H1 (cell line): ENCODE results near the gene ARHGAP18. TPM values are rescaled to one million over a fixed set of nuclear protein-coding genes. Genes with fewer than 3 reads are reported as not detected.

Source experiments
- CTCF ChIA-PET: fragments of 300-600 bp; sonication (Branson Sonifier 250); formaldehyde crosslinking; loops from one replicate; lab custom pipeline; 2021; ENCODE audit not compliant: partially characterized antibody; lab: Charles Lee
- POLR2A ChIA-PET: fragments of 300-600 bp; sonication (Branson Sonifier 250); formaldehyde crosslinking; loops from one replicate; lab custom pipeline; 2021; ENCODE audit warnings: inconsistent platforms; ENCODE audit not compliant: partially characterized antibody; lab: Charles Lee
- DNase-seq, 2 experiments: peaks; one replicate each; pipeline versions ENCODE4 v3.0.0 to v3.0.0-alpha.2; 2010 to 2022; ENCODE audit warnings: low spot score in 2 of 2, low read depth in 1 of 2, mixed read lengths in 1 of 2
- FAIRE-seq: peaks from 2 replicates; lab custom pipeline; 2011; peaks lifted over from hg19 to GRCh38; lab: Jason Lieb, UNC
- H2AFZ ChIP-seq: 2 replicates; pipeline ENCODE4 v1.8.1; 2012; ENCODE audit warnings: low read length, inconsistent platforms
- H2AK5ac ChIP-seq: 2 replicates; pipeline ENCODE4 v1.6.1; 2013; ENCODE audit warnings: low read depth, low read length
- H2BK120ac ChIP-seq: replicated peaks from 2 replicates; pipeline ENCODE3; 2013; ENCODE audit warnings: low read depth, low read length, inconsistent platforms
- H2BK12ac ChIP-seq: 2 replicates; pipeline ENCODE4 v1.6.1; 2013; ENCODE audit warnings: low read depth, low read length
- H2BK15ac ChIP-seq: 2 replicates; pipeline ENCODE4 v1.6.1; 2013; ENCODE audit warnings: low read length
- H2BK20ac ChIP-seq: 2 replicates; pipeline ENCODE4 v1.6.1; 2013; ENCODE audit warnings: low read length
- H2BK5ac ChIP-seq: 2 replicates; pipeline ENCODE4 v1.6.1; 2013; ENCODE audit warnings: low read depth, low read length
- H3K14ac ChIP-seq: 2 replicates; pipeline ENCODE4 v1.6.1; 2013; ENCODE audit warnings: inconsistent platforms; ENCODE audit not compliant: insufficient read length
- H3K18ac ChIP-seq: 2 replicates; pipeline ENCODE4 v1.6.1; 2013; ENCODE audit warnings: low read length; ENCODE audit errors: extremely low read depth
- H3K23ac ChIP-seq: 2 replicates; pipeline ENCODE4 v1.6.1; 2013; ENCODE audit warnings: inconsistent platforms; ENCODE audit not compliant: insufficient read length
- H3K23me2 ChIP-seq: 2 replicates; pipeline ENCODE4 v1.6.1; 2013; ENCODE audit warnings: low read depth, low read length
- H3K27ac ChIP-seq: 2 replicates; pipeline ENCODE4 v1.6.1; 2011; ENCODE audit warnings: low read depth, low read length, inconsistent platforms
- H3K27me3 ChIP-seq, 4 experiments: replicated peaks in 1 of 4; 1 replicate in 1 of 4; 2 replicates in 3 of 4; pipeline versions ENCODE4 v1.6.1 to v1.8.1; 2011 to 2013; ENCODE audit warnings: low read length in 3 of 4, mild to moderate bottlenecking in 3 of 4, inconsistent platforms in 2 of 4, mixed read lengths in 2 of 4, moderate library complexity in 1 of 4; ENCODE audit not compliant: control insufficient read depth in 3 of 4, insufficient read depth in 3 of 4; ENCODE audit errors: extremely low read depth in 1 of 4
- H3K36me3 ChIP-seq, 4 experiments: 2 replicates each; pipeline versions ENCODE4 v1.6.1 to v1.8.1; 2011 to 2013; ENCODE audit warnings: mild to moderate bottlenecking in 4 of 4, low read length in 3 of 4, moderate library complexity in 2 of 4, control low read depth in 1 of 4, inconsistent platforms in 1 of 4; ENCODE audit not compliant: insufficient read depth in 4 of 4, control insufficient read depth in 2 of 4
- H3K4ac ChIP-seq: replicated peaks from 2 replicates; pipeline ENCODE3; 2013; ENCODE audit warnings: low read length, low read depth, mixed read lengths, inconsistent platforms; ENCODE audit not compliant: insufficient read length
- H3K4me1 ChIP-seq, 4 experiments: replicated peaks in 1 of 4; 1 replicate in 1 of 4; 2 replicates in 3 of 4; pipeline versions ENCODE4 v1.6.1 to v1.8.1; 2011 to 2013; ENCODE audit warnings: low read length in 3 of 4, inconsistent platforms in 2 of 4, mixed read lengths in 1 of 4; ENCODE audit not compliant: insufficient read depth in 4 of 4, control insufficient read depth in 3 of 4
- H3K4me2 ChIP-seq, 2 experiments: 2 replicates each; pipeline versions ENCODE4 v1.6.1 to v1.8.1; 2011 to 2013; ENCODE audit warnings: low read depth in 2 of 2, low read length in 2 of 2, control low read depth in 1 of 2, inconsistent platforms in 1 of 2, mild to moderate bottlenecking in 1 of 2; ENCODE audit not compliant: insufficient read depth in 1 of 2
- H3K4me3 ChIP-seq, 4 experiments: fragments of 200-600, 300-600 bp in 1 of 4; sonication (generic), shearing (Covaris generic), sonication (Bioruptor Twin) in 1 of 4; 2 replicates each; pipeline versions ENCODE4 v1.5.1 to v1.8.1; 2011 to 2016; ENCODE audit warnings: low read length in 4 of 4, low read depth in 3 of 4, control low read depth in 2 of 4, inconsistent platforms in 2 of 4, mild to moderate bottlenecking in 2 of 4, mixed read lengths in 1 of 4, moderate library complexity in 1 of 4; ENCODE audit not compliant: insufficient read depth in 2 of 4; ENCODE audit errors: extremely low read depth in 1 of 4
- H3K56ac ChIP-seq: replicated peaks from 2 replicates; pipeline ENCODE3; 2013; ENCODE audit warnings: low read depth, mild to moderate bottlenecking, mixed read lengths, low read length, inconsistent platforms; ENCODE audit not compliant: insufficient read length
- H3K79me1 ChIP-seq: 2 replicates; pipeline ENCODE4 v1.6.1; 2013; ENCODE audit warnings: low read depth, low read length, control low read depth
- H3K79me2 ChIP-seq, 2 experiments: 2 replicates each; pipeline versions ENCODE4 v1.6.1 to v1.8.1; 2012 to 2013; ENCODE audit warnings: low read length in 2 of 2, mild to moderate bottlenecking in 2 of 2, inconsistent platforms in 1 of 2; ENCODE audit not compliant: insufficient read depth in 2 of 2, control insufficient read depth in 1 of 2
- H3K9ac ChIP-seq, 4 experiments: replicated peaks in 1 of 4; 1 replicate in 1 of 4; 2 replicates in 3 of 4; pipeline versions ENCODE4 v1.6.1 to v1.8.1; 2011 to 2013; ENCODE audit warnings: low read depth in 3 of 4, low read length in 3 of 4, control low read depth in 2 of 4, mild to moderate bottlenecking in 2 of 4, moderate library complexity in 2 of 4, inconsistent platforms in 1 of 4; ENCODE audit errors: extremely low read depth in 1 of 4
- H3K9me3 ChIP-seq, 2 experiments: 2 replicates each; pipeline versions ENCODE4 v1.6.1 to v1.8.1; 2012 to 2013; ENCODE audit warnings: mild to moderate bottlenecking in 2 of 2, moderate library complexity in 2 of 2, control low read depth in 1 of 2, inconsistent platforms in 1 of 2, low read depth in 1 of 2, low read length in 1 of 2, mixed read lengths in 1 of 2; ENCODE audit not compliant: insufficient read depth in 2 of 2
- H4K20me1 ChIP-seq, 2 experiments: replicated peaks in 1 of 2; 2 replicates each; pipeline versions ENCODE3 to v1.8.1; 2011 to 2013; ENCODE audit warnings: inconsistent platforms in 2 of 2, low read length in 2 of 2, mild to moderate bottlenecking in 1 of 2; ENCODE audit not compliant: insufficient read depth in 2 of 2, control insufficient read depth in 1 of 2
- H4K5ac ChIP-seq: 2 replicates; pipeline ENCODE4 v1.6.1; 2013; ENCODE audit warnings: low read length, low read depth, mixed read lengths, inconsistent platforms; ENCODE audit not compliant: insufficient read length
- H4K8ac ChIP-seq: 2 replicates; pipeline ENCODE4 v1.8.0; 2013; ENCODE audit warnings: mild to moderate bottlenecking, moderate library complexity, low read length, inconsistent platforms; ENCODE audit not compliant: insufficient read depth; ENCODE audit errors: extremely low read depth
- H4K91ac ChIP-seq: replicated peaks from 2 replicates; pipeline ENCODE3; 2013; ENCODE audit warnings: low read length, mixed read lengths, inconsistent platforms; ENCODE audit not compliant: insufficient read length
- CHD2 ChIP-seq: IDR thresholded peaks from 2 replicates; pipeline ENCODE4 v1.6.1; 2012; ENCODE audit warnings: low read length, improper control_type of control experiment
- MAFK ChIP-seq: IDR thresholded peaks from 2 replicates; pipeline ENCODE4 v1.6.1; 2012; ENCODE audit warnings: low read depth, mild to moderate bottlenecking, improper control_type of control experiment, low read length
- RFX5 ChIP-seq: IDR thresholded peaks from 2 replicates; pipeline ENCODE4 v1.6.1; 2011; ENCODE audit warnings: low read depth, low read length, improper control_type of control experiment, borderline replicate concordance
- SP1 ChIP-seq: IDR thresholded peaks from 2 replicates; pipeline ENCODE4 v1.6.1; 2011; ENCODE audit warnings: low read depth, low read length
- WGBS, 2 experiments: shearing (Covaris generic) in 1 of 2; methylation state at CpG; one replicate each; pipeline versions ENCODE4 v1.1.6 to v1.1.7; 2013 to 2015; ENCODE audit warnings: low lambda C conversion rate in 2 of 2, mixed read lengths in 2 of 2, inconsistent platforms in 1 of 2, low coverage in 1 of 2, missing lambda C conversion rate in 1 of 2; ENCODE audit not compliant: insufficient replicate concordance in 2 of 2, insufficient coverage in 1 of 2, insufficient read length in 1 of 2; ENCODE audit errors: extremely low coverage in 1 of 2, missing lambda C conversion rate in 1 of 2; 5-methylcytosine and 5-hydroxymethylcytosine counted together
- polyA plus RNA-seq, 7 experiments: library from polyadenylated mRNA; depleted of rRNA in 3 of 7; stranded (reverse) in 5 of 7; unstranded in 2 of 7; fragments of >200 nt in 5 of 7; fragments of 200-250 nt in 2 of 7; gene quantifications; 1 replicate in 5 of 7; 2 replicates in 1 of 7; 4 replicates in 1 of 7; pipeline versions ENCODE4 v1.2.1 to v1.2.3, GENCODE V29; 2011 to 2013; ENCODE audit warnings: missing spikeins in 2 of 7, mixed read lengths in 2 of 7
- total RNA-seq: library from RNA; stranded (reverse); fragmentation: NEBNext Ultra II Directional; extraction: Animal tissue kit (Norgen Biotek cat#: 25700); gene quantifications from 2 replicates; pipeline ENCODE4 v1.2.1, GENCODE V29; 2021

Gene ARHGAP18
- total and polyA plus RNA-seq, 2 of the 8 experiments (the other 6 are each of a cell fraction or from before 2014, with no cell fraction given) = 0.83 to 4.5 TPM

DNA sequence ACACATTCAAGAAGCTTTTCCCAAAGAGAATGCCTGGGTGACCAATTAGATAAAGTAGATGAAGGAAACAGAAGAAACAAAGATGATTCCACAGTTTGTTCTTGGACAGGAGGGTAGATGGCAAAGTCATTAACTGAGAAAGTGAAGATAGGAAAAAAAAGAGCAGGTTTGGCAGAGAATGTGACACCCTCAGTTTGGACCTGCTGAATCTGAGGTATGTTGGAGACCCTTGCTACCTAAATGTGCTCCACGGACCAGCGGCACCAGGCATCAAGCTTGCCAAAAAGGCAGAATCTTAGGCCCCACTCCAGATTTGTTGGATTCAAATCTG, 49.7 kb downstream of the ARHGAP18 start:
- H3K4me2 ChIP-seq = no peak overlapping the region
- TF ChIP-seq RFX5 (no peak), SP1 (no peak), CHD2 (no peak), MAFK (no peak)

More for the DNA sequence above, 49.7 kb downstream of the ARHGAP18 start:
- Histone ChIP-seq H4K91ac (no peak overlapping the region), H3K18ac (no peak overlapping the region), H2BK12ac (no peak overlapping the region), H3K4me1 (no peaks in the 10 kb centered on the region; a peak in 1 of 7 replicates), H3K4me3 (no peak overlapping the region), H3K79me2 (no peaks in the 10 kb centered on the region), H2BK5ac (no peak overlapping the region), H4K20me1 (no peaks in the 10 kb centered on the region), H4K5ac (no peak overlapping the region), H3K23ac (no peak overlapping the region), H3K36me3 (no peaks in the 10 kb centered on the region), H3K27ac (no peak overlapping the region), H2AK5ac (no peak overlapping the region), H2AFZ (no peak overlapping the region), H3K56ac (no peak overlapping the region), H2BK120ac (no peak overlapping the region), H3K9ac (no peak overlapping the region), H2BK15ac (no peak overlapping the region), H2BK20ac (no peak overlapping the region), H3K14ac (no peak overlapping the region), H3K27me3 (no peaks in the 10 kb centered on the region), H4K8ac (no peak overlapping the region), H3K9me3 (no peaks in the 10 kb centered on the region), H3K4ac (no peak overlapping the region), H3K23me2 (no peaks in the 10 kb centered on the region), H3K79me1 (no peaks in the 10 kb centered on the region)
- no peak for FAIRE-seq
- POLR2A ChIA-PET = no interaction called here
- CTCF ChIA-PET = interaction anchor here (0.7 to 3.7 kb wide), 4 partner anchors 11 to 115 kb away, joined by 3 to 14 read pairs (median 6); no protein-coding TSS in a partner anchor
- DNase-seq = no peak
- 100% methylated on average over 2 of the region's 2 CpGs; no CpG with 5 or more reads in 1 of the 2 experiments for WGBS, 2 experiments
